HL-60 (cell line): ENCODE data around the gene MMP28.

Source experiments
- DNase-seq, 2 experiments: peaks; one replicate each; pipeline ENCODE4 v3.0.0-alpha.2; 2010 to 2020; ENCODE audit warnings: low read depth in 1 of 2, low spot score in 1 of 2
- H3K27ac ChIP-seq: fragments of 250-450 bp; sonication (Bioruptor Pico); replicated peaks from 2 replicates; pipeline ENCODE4 v1.5.1; 2020; ENCODE audit warnings: mild to moderate bottlenecking, moderate library complexity
- H3K27me3 ChIP-seq: fragments of 250-450 bp; sonication (Bioruptor Pico); 2 replicates; pipeline ENCODE4 v1.5.1; 2021; ENCODE audit warnings: mild to moderate bottlenecking, moderate library complexity; ENCODE audit not compliant: insufficient read depth, poor library complexity, severe bottlenecking
- H3K4me3 ChIP-seq: replicated peaks from 2 replicates; pipeline ENCODE4 v1.5.1; 2011; ENCODE audit warnings: mild to moderate bottlenecking, control low read depth, low read length; ENCODE audit not compliant: insufficient read depth
- GABPA ChIP-seq: IDR thresholded peaks from 2 replicates; pipeline ENCODE4 v1.6.1; 2012; ENCODE audit warnings: low read depth
- POLR2AphosphoS5 ChIP-seq: IDR thresholded peaks from 2 replicates; pipeline ENCODE4 v1.6.1; 2012; ENCODE audit warnings: low read depth
- SPI1 ChIP-seq: IDR thresholded peaks from 2 replicates; pipeline ENCODE4 v1.6.1; 2012; ENCODE audit warnings: low read depth, mild to moderate bottlenecking, borderline replicate concordance
- TF ChIP-seq, protein P1 (sequence below): IDR thresholded peaks from one replicate; pipeline ENCODE4 v1.5.1; 2011; ENCODE audit warnings: low read length, control low read depth, inconsistent platforms; ENCODE audit not compliant: insufficient read depth
- TF ChIP-seq, protein P2 (sequence below): IDR thresholded peaks from 2 replicates; pipeline ENCODE4 v1.6.1; 2012; ENCODE audit warnings: low read depth; ENCODE audit not compliant: insufficient replicate concordance

Gene MMP28

DNA sequence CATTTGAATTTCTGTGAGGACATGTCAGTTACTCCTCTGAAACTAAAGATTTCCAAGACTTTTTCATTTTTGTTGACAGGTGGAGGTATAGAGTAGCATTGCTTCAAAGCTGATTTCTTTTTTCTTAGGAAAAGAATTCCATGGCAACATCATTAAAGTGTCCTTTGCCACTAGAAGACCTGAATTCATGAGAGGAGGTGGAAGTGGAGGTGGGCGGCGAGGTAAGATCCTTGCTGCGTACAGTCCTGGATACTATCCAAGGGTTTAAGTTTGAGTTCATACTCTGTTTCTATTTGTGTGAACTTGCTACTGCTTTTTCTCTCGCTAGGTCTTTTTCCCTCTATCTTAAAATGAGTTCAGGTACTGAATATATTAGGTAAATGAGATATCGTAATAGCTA lies 46.8 kb upstream of the MMP28 start:
- TF ChIP-seq POLR2AphosphoS5, result no peak
- TF ChIP-seq, protein P1, sequence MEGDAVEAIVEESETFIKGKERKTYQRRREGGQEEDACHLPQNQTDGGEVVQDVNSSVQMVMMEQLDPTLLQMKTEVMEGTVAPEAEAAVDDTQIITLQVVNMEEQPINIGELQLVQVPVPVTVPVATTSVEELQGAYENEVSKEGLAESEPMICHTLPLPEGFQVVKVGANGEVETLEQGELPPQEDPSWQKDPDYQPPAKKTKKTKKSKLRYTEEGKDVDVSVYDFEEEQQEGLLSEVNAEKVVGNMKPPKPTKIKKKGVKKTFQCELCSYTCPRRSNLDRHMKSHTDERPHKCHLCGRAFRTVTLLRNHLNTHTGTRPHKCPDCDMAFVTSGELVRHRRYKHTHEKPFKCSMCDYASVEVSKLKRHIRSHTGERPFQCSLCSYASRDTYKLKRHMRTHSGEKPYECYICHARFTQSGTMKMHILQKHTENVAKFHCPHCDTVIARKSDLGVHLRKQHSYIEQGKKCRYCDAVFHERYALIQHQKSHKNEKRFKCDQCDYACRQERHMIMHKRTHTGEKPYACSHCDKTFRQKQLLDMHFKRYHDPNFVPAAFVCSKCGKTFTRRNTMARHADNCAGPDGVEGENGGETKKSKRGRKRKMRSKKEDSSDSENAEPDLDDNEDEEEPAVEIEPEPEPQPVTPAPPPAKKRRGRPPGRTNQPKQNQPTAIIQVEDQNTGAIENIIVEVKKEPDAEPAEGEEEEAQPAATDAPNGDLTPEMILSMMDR, result no peak
- TF ChIP-seq SPI1, result no peak
- no peak for TF ChIP-seq GABPA
- TF ChIP-seq, protein P2, sequence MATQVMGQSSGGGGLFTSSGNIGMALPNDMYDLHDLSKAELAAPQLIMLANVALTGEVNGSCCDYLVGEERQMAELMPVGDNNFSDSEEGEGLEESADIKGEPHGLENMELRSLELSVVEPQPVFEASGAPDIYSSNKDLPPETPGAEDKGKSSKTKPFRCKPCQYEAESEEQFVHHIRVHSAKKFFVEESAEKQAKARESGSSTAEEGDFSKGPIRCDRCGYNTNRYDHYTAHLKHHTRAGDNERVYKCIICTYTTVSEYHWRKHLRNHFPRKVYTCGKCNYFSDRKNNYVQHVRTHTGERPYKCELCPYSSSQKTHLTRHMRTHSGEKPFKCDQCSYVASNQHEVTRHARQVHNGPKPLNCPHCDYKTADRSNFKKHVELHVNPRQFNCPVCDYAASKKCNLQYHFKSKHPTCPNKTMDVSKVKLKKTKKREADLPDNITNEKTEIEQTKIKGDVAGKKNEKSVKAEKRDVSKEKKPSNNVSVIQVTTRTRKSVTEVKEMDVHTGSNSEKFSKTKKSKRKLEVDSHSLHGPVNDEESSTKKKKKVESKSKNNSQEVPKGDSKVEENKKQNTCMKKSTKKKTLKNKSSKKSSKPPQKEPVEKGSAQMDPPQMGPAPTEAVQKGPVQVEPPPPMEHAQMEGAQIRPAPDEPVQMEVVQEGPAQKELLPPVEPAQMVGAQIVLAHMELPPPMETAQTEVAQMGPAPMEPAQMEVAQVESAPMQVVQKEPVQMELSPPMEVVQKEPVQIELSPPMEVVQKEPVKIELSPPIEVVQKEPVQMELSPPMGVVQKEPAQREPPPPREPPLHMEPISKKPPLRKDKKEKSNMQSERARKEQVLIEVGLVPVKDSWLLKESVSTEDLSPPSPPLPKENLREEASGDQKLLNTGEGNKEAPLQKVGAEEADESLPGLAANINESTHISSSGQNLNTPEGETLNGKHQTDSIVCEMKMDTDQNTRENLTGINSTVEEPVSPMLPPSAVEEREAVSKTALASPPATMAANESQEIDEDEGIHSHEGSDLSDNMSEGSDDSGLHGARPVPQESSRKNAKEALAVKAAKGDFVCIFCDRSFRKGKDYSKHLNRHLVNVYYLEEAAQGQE, result no peak
- no peak for DNase-seq
- no peak overlapping the region for H3K4me3 ChIP-seq
- no peak overlapping the region for H3K27ac ChIP-seq
- no peaks in the 10 kb centered on the region for H3K27me3 ChIP-seq

DNA sequence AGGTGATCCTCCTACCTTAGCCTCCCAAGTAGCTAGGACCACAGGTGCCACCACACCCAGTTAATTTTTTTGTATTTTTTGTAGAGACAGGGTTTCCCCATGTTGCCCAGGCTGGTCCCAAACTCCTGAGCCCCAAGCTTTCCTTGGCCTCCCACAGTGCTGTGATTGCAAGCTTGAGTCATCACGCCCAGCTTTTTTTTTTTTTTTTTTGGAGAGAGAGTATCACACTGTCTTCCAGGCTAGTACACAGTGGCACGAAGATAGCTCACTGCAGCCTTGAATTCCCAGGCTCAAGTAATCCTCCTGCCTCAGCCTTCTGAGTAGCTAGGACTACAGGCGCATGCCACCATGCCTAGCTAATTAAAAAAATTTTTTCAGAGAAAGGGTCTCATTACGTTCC lies 46.1 kb upstream of the MMP28 start:
- H3K27me3 ChIP-seq, result no peaks in the 10 kb centered on the region
- no peak overlapping the region for H3K27ac ChIP-seq
- no peak overlapping the region for H3K4me3 ChIP-seq
- DNase-seq, result no peak
- no peak for TF ChIP-seq SPI1
- TF ChIP-seq, protein P2, result no peak
- no peak for TF ChIP-seq GABPA
- TF ChIP-seq, protein P1, result no peak
- no peak for TF ChIP-seq POLR2AphosphoS5

DNA sequence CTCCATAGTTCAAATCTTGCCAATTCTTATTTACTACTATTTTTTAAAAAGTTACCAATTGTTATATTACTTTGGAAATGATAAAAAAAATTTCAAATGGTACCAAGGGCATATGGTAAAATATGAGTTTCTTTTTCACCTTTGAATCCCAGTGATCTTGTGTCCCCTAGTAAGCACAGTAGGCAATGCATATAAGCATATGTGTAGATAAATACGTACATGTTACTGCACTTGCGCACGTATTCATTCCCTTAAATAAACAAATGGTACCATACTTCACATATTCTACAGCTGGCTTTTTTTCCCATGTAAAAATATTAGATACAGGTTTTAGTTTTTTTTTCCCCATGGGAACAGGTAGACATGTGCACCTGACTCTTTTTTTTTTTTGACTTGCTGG lies 45.7 kb upstream of the MMP28 start:
- no peak overlapping the region for H3K4me3 ChIP-seq
- H3K27ac ChIP-seq, result no peak overlapping the region
- DNase-seq, result no peak
- TF ChIP-seq SPI1 (no peak), GABPA (no peak), POLR2AphosphoS5 (no peak)
- TF ChIP-seq, protein P1, result no peak
- TF ChIP-seq, protein P2, result no peak
- H3K27me3 ChIP-seq, result no peaks in the 10 kb centered on the region
